Trophoblast cell (in vitro differentiated cells and primary cell): ENCODE measurements around the gene PRKCE.

Experiments used
- DNase-seq, 2 donors: peaks; one replicate each; pipeline ENCODE4 v3.0.0-alpha.2; 2016
- H2AFZ ChIP-seq: 2 replicates; pipeline ENCODE4 v1.6.1; 2013; ENCODE audit warnings: low read length, moderate library complexity, mild to moderate bottlenecking; ENCODE audit not compliant: insufficient read depth, poor library complexity
- H2AK5ac ChIP-seq: 2 replicates; pipeline ENCODE4 v1.6.1; 2013; ENCODE audit warnings: mild to moderate bottlenecking, low read length
- H2BK120ac ChIP-seq: 2 replicates; pipeline ENCODE4 v1.6.1; 2013; ENCODE audit warnings: low read length, mild to moderate bottlenecking, moderate library complexity; ENCODE audit not compliant: insufficient read depth, poor library complexity
- H2BK12ac ChIP-seq: 2 replicates; pipeline ENCODE4 v1.6.1; 2013; ENCODE audit warnings: mild to moderate bottlenecking, low read length, moderate library complexity
- H2BK5ac ChIP-seq: 2 replicates; pipeline ENCODE4 v1.6.1; 2013; ENCODE audit warnings: low read length, low read depth, moderate library complexity, mild to moderate bottlenecking; ENCODE audit not compliant: poor library complexity
- H3K14ac ChIP-seq: 2 replicates; pipeline ENCODE4 v1.6.1; 2013; ENCODE audit warnings: mild to moderate bottlenecking, low read length
- H3K18ac ChIP-seq: 2 replicates; pipeline ENCODE4 v1.6.1; 2013; ENCODE audit warnings: mild to moderate bottlenecking, low read length
- H3K23ac ChIP-seq: 2 replicates; pipeline ENCODE4 v1.6.1; 2013; ENCODE audit warnings: low read length
- H3K27ac ChIP-seq: 2 replicates; pipeline ENCODE4 v1.5.1; 2013; ENCODE audit warnings: low read depth, mild to moderate bottlenecking, inconsistent platforms, low read length, moderate library complexity
- H3K27me3 ChIP-seq: 2 replicates; pipeline ENCODE4 v1.6.1; 2013; ENCODE audit warnings: inconsistent platforms, mild to moderate bottlenecking, low read length, moderate library complexity; ENCODE audit not compliant: insufficient read depth
- H3K36me3 ChIP-seq, 2 experiments: 1 replicate in 1 of 2; 2 replicates in 1 of 2; pipeline ENCODE4 v1.6.1; 2013; ENCODE audit warnings: low read length in 2 of 2, mild to moderate bottlenecking in 2 of 2, moderate library complexity in 1 of 2; ENCODE audit not compliant: insufficient read depth in 2 of 2, control insufficient read depth in 1 of 2
- H3K4ac ChIP-seq: 2 replicates; pipeline ENCODE4 v1.6.1; 2013; ENCODE audit warnings: low read depth, mild to moderate bottlenecking, low read length, moderate library complexity
- H3K4me1 ChIP-seq, 2 experiments: 1 replicate in 1 of 2; 2 replicates in 1 of 2; pipeline ENCODE4 v1.6.1; 2013; ENCODE audit warnings: low read length in 2 of 2, mild to moderate bottlenecking in 2 of 2, moderate library complexity in 1 of 2; ENCODE audit not compliant: insufficient read depth in 2 of 2, control insufficient read depth in 1 of 2
- H3K4me2 ChIP-seq: 2 replicates; pipeline ENCODE4 v1.6.1; 2013; ENCODE audit warnings: inconsistent platforms, mild to moderate bottlenecking, low read length, moderate library complexity
- H3K4me3 ChIP-seq: 2 replicates; pipeline ENCODE4 v1.5.1; 2013; ENCODE audit warnings: mild to moderate bottlenecking, low read depth, low read length, inconsistent platforms
- H3K79me1 ChIP-seq: one replicate; pipeline ENCODE4 v1.6.1; 2013; ENCODE audit warnings: low read length
- H3K79me2 ChIP-seq: 2 replicates; pipeline ENCODE4 v1.6.1; 2013; ENCODE audit warnings: low read length, mild to moderate bottlenecking; ENCODE audit not compliant: control insufficient read depth, insufficient read depth, poor library complexity
- H3K9ac ChIP-seq: 2 replicates; pipeline ENCODE4 v1.6.1; 2013; ENCODE audit warnings: mild to moderate bottlenecking, low read length
- H3K9me3 ChIP-seq: 2 replicates; pipeline ENCODE4 v1.6.1; 2013; ENCODE audit warnings: low read depth, mild to moderate bottlenecking, control low read depth, inconsistent platforms, low read length; ENCODE audit not compliant: insufficient read depth
- H4K12ac ChIP-seq: 2 replicates; pipeline ENCODE4 v1.6.1; 2013; ENCODE audit warnings: low read depth, mild to moderate bottlenecking, low read length, moderate library complexity
- H4K8ac ChIP-seq: 2 replicates; pipeline ENCODE4 v1.6.1; 2013; ENCODE audit warnings: low read depth, mild to moderate bottlenecking, low read length, moderate library complexity
- H4K91ac ChIP-seq: one replicate; pipeline ENCODE4 v1.6.1; 2013; ENCODE audit warnings: low read depth, mild to moderate bottlenecking, low read length, moderate library complexity
- WGBS: extraction: QIAGEN DNeasy Blood & Tissue Kit; methylation state at CpG from one replicate; pipeline ENCODE4 v1.1.7; 2013; ENCODE audit warnings: missing lambda C conversion rate; ENCODE audit not compliant: insufficient read length, insufficient coverage; ENCODE audit errors: extremely low coverage; 5-methylcytosine and 5-hydroxymethylcytosine counted together

The PRKCE gene

GRCh38 chr2:45725731-45726130 is 74.3 kb downstream of the PRKCE start:
- Histone ChIP-seq H3K4me2 (no peak overlapping the region), H3K23ac (no peak overlapping the region), H4K12ac (no peak overlapping the region), H2AK5ac (no peak overlapping the region), H2BK12ac (no peak overlapping the region), H3K9ac (no peak overlapping the region), H3K79me2 (no peaks in the 10 kb centered on the region), H3K9me3 (no peaks in the 10 kb centered on the region), H2BK5ac (no peak overlapping the region), H3K4me1 (no peaks in the 10 kb centered on the region), H3K4me3 (no peak overlapping the region), H3K79me1 (no peaks in the 10 kb centered on the region), H2BK120ac (no peak overlapping the region), H2AFZ (no peak overlapping the region), H3K27me3 (no peaks in the 10 kb centered on the region), H3K27ac (no peak overlapping the region), H4K91ac (no peak overlapping the region), H3K4ac (no peak overlapping the region), H4K8ac (no peak overlapping the region), H3K36me3 (no peaks in the 10 kb centered on the region), H3K14ac (no peak overlapping the region), H3K18ac (no peak overlapping the region)
- no CpG with 5 or more reads among the region's 8 CpGs for WGBS
- DNase-seq: no peak

- Histone ChIP-seq H4K8ac (no peak overlapping the region), H3K23ac (no peak overlapping the region), H4K91ac (no peak overlapping the region), H2BK5ac (no peak overlapping the region), H2BK120ac (no peak overlapping the region), H3K14ac (no peak overlapping the region), H3K4ac (no peak overlapping the region), H3K4me3 (no peak overlapping the region), H3K36me3 (no peaks in the 10 kb centered on the region), H3K4me1 (no peaks in the 10 kb centered on the region), H2BK12ac (no peak overlapping the region), H2AK5ac (no peak overlapping the region), H3K9me3 (no peaks in the 10 kb centered on the region), H3K27me3 (no peaks in the 10 kb centered on the region), H3K79me2 (no peaks in the 10 kb centered on the region), H3K4me2 (no peak overlapping the region), H2AFZ (no peak overlapping the region), H3K9ac (no peak overlapping the region), H3K79me1 (no peaks in the 10 kb centered on the region), H3K27ac (no peak overlapping the region), H4K12ac (no peak overlapping the region), H3K18ac (no peak overlapping the region)
- no CpG with 5 or more reads among the region's 4 CpGs for WGBS
- no peak for DNase-seq
These were observed 74.7 kb downstream of the PRKCE start for GRCh38 chr2:45726188-45726587.

DNA sequence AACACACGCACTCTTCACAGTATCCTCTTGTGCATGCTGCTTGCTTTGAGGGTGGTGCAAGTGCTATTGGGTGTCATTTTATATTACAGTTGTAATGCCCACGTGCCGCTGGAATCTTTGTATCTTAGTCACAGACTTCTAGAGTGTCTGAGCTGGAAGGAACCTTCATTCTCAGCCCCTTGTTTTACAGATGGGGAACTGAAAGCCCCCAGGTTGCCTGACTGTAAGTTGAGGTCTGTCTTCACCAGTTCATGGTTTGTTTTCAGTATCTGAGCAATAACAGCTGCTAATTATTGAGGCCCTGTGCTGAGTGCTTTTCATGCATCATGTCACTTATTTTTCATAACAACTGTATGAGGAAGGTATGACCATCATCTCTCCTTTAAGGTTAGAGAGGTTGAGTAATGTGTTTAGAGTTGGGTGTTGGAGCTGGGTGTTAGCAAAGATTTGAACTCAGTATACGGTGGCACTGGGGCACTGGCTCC is 77.0 kb downstream of the PRKCE start:
- H3K9me3 ChIP-seq: no peaks in the 10 kb centered on the region
- no peaks in the 10 kb centered on the region for H3K79me2 ChIP-seq
- no peak overlapping the region for H3K14ac ChIP-seq
- no peak overlapping the region for H3K23ac ChIP-seq
- no peak overlapping the region for H3K18ac ChIP-seq
- no peak overlapping the region for H2BK120ac ChIP-seq
- H2BK12ac ChIP-seq: no peak overlapping the region
- no peak overlapping the region for H4K91ac ChIP-seq
- no peak overlapping the region for H3K27ac ChIP-seq
- H2BK5ac ChIP-seq: no peak overlapping the region
- no peak overlapping the region for H3K4me3 ChIP-seq
- no peak overlapping the region for H2AK5ac ChIP-seq
- H4K8ac ChIP-seq: no peak overlapping the region
- no peak for DNase-seq
- no peak overlapping the region for H3K4ac ChIP-seq
- H3K4me1 ChIP-seq: no peaks in the 10 kb centered on the region
- no peak overlapping the region for H3K4me2 ChIP-seq
- H4K12ac ChIP-seq: no peak overlapping the region
- H3K36me3 ChIP-seq: no peaks in the 10 kb centered on the region
- H2AFZ ChIP-seq: no peak overlapping the region
- no CpG with 5 or more reads among the region's 4 CpGs for WGBS
- no peaks in the 10 kb centered on the region for H3K27me3 ChIP-seq
- no peak overlapping the region for H3K9ac ChIP-seq
- no peaks in the 10 kb centered on the region for H3K79me1 ChIP-seq

DNA sequence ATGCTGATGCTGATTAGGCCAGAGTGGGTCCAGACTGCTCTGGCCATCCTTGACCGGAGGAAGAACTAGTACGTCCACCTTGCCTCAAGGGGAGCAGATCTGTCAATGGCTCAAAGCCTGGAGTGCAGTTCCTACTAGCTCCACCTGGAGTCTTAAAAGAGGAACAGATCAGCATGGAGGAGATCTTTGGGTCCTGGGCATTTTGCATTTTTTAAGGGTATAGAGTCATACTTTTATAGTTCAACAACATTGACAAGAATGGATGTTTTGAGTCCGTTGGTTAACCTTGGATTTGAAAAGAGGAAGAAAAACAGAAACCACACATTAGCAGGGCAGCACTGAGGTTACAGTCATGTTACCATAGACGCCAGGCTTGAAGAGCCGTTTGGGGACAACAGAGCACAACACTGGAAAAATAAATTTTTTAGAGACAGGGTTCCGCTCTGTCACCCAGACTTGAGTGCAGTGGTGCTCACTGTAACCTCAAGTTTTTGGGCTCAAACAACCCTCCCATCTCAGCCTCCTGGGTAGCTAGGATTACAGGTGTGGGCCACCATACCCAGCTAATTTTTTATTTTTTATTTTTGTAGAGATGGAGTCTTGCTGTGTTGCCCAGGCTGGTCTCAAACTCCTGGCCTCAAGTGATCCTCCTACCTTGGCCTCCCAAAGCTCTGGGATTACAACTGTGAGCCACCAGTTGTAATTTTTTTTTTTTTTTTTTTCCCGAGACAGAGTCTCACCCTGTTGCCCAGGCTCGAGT is 78.5 kb downstream of the PRKCE start:
- Histone ChIP-seq H2AFZ (no peak overlapping the region), H3K9ac (no peak overlapping the region), H2BK120ac (no peak overlapping the region), H3K36me3 (no peaks in the 10 kb centered on the region), H3K79me1 (no peaks in the 10 kb centered on the region), H3K27ac (no peak overlapping the region), H3K23ac (no peak overlapping the region), H3K4me2 (no peak overlapping the region), H3K4me3 (no peak overlapping the region), H2BK12ac (no peak overlapping the region), H3K14ac (no peak overlapping the region), H3K18ac (no peak overlapping the region), H3K9me3 (no peaks in the 10 kb centered on the region), H3K27me3 (no peaks in the 10 kb centered on the region), H4K91ac (no peak overlapping the region), H4K12ac (no peak overlapping the region), H2BK5ac (no peak overlapping the region), H2AK5ac (no peak overlapping the region), H3K79me2 (no peaks in the 10 kb centered on the region), H3K4ac (no peak overlapping the region), H4K8ac (no peak overlapping the region), H3K4me1 (no peaks in the 10 kb centered on the region)
- DNase-seq: peak; percentile 34 to 57
- no CpG with 5 or more reads among the region's 8 CpGs for WGBS
